HG03280 (cell line): Measurements from ENCODE around the gene ZFHX3.

Experiments
- ATAC-seq: cut with Tn5 transposase; IDR thresholded peaks from one replicate; pipeline ENCODE4 v1.9.1; 2021; ENCODE audit warnings: mild to moderate bottlenecking, moderate library complexity; ENCODE audit not compliant: unreplicated experiment

Gene ZFHX3

GRCh38 chr16:72811876-72812275, 236.1 kb downstream of the ZFHX3 start:
- no peak for ATAC-seq

- ATAC-seq, result no peak
Measured at GRCh38 chr16:72811188-72811720, 236.7 kb downstream of the ZFHX3 start.

GRCh38 chr16:72810480-72810879, 237.4 kb downstream of the ZFHX3 start:
- no peak for ATAC-seq

- no peak for ATAC-seq
Measured at GRCh38 chr16:72809446-72809845, 238.5 kb downstream of the ZFHX3 start.

- ATAC-seq, result no peak
Measured at GRCh38 chr16:72808754-72809153, 239.2 kb downstream of the ZFHX3 start.

GRCh38 chr16:72807245-72807644, 240.7 kb downstream of the ZFHX3 start:
- no peak for ATAC-seq

GRCh38 chr16:72805486-72805885, 242.4 kb downstream of the ZFHX3 start:
- no peak for ATAC-seq

- no peak for ATAC-seq
Measured at GRCh38 chr16:72800524-72801161, 247.3 kb downstream of the ZFHX3 start.

- no peak for ATAC-seq
Measured at GRCh38 chr16:72798264-72798663, 249.7 kb downstream of the ZFHX3 start.

GRCh38 chr16:72797621-72798020, 250.3 kb downstream of the ZFHX3 start:
- no peak for ATAC-seq

- no peak for ATAC-seq
Measured at GRCh38 chr16:72796222-72796621, 251.7 kb downstream of the ZFHX3 start.

GRCh38 chr16:72794986-72795385, 252.9 kb downstream of the ZFHX3 start:
- no peak for ATAC-seq

GRCh38 chr16:72794319-72794718, 253.6 kb downstream of the ZFHX3 start:
- ATAC-seq, result no peak

- no peak for ATAC-seq
Measured at GRCh38 chr16:72793716-72794115, 254.2 kb downstream of the ZFHX3 start.

GRCh38 chr16:72793017-72793416, 254.9 kb downstream of the ZFHX3 start:
- no peak for ATAC-seq

- no peak for ATAC-seq
Measured at GRCh38 chr16:72791786-72792185, 256.1 kb downstream of the ZFHX3 start.

GRCh38 chr16:72789921-72790320, 258.0 kb downstream of the ZFHX3 start:
- ATAC-seq, result no peak

GRCh38 chr16:72789465-72789864, 258.5 kb downstream of the ZFHX3 start:
- no peak for ATAC-seq

- ATAC-seq, result no peak
Measured at GRCh38 chr16:72788269-72788809, 259.6 kb downstream of the ZFHX3 start.

- ATAC-seq, result peak; percentile 90
Measured at GRCh38 chr16:72787514-72788268, 260.2 kb downstream of the ZFHX3 start.

- no peak for ATAC-seq
Measured at GRCh38 chr16:72787130-72787513, 260.8 kb downstream of the ZFHX3 start.

GRCh38 chr16:72786606-72787005, 261.3 kb downstream of the ZFHX3 start:
- ATAC-seq, result no peak
